Stimulated activated CD8-positive, alpha-beta memory T cell treated with anti-CD3 and anti-CD28 coated beads, Interleukin-12 subunit alpha, Interleukin-12 subunit beta, amount 100 ng/mL, for 4 hours (primary cell): Measurements from ENCODE around the gene HOXA3.

ENCODE experiments used
- DNase-seq: peaks from one replicate; pipeline ENCODE4 v3.0.0-alpha.2; 2020; ENCODE audit warnings: low read depth

HOXA3 gene

DNA sequence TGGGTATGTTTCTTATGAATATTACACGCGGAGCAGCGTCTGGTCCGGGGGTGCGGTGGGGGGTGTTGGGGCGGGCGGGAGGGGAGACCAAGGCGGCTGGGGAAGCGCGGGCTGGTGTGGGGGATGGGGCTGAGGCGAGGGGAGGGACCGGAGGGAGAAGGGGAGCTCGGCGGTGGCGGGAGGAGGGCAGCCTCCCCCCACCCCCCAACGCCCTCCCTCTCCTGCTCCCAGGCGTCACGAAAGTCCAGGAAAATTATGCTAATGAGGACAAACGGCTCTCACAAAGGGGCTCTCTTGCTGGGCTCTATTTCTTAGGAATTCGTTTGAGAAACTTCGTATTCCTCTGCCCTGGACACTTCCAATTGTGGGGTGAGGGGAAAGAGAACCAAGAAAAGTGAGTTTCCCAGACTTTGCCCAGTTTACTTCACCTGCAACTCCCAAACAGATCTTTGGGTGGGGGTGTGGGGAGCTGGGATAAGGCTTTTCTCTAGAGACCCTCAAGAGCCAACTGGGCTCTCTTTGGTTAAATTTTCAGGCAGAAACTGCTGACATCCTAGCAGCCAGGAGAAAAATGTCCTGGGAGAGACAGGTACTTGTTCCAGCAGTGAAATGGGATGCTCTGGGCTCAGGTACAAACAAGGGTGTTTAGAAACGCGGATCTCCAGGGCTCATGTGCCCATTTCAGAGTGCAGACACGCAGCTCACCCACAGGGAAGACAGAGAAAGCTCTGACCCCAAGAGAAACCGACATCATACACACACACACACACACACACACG, 38.2 kb downstream of the HOXA3 start:
- DNase-seq, result no peak

DNA sequence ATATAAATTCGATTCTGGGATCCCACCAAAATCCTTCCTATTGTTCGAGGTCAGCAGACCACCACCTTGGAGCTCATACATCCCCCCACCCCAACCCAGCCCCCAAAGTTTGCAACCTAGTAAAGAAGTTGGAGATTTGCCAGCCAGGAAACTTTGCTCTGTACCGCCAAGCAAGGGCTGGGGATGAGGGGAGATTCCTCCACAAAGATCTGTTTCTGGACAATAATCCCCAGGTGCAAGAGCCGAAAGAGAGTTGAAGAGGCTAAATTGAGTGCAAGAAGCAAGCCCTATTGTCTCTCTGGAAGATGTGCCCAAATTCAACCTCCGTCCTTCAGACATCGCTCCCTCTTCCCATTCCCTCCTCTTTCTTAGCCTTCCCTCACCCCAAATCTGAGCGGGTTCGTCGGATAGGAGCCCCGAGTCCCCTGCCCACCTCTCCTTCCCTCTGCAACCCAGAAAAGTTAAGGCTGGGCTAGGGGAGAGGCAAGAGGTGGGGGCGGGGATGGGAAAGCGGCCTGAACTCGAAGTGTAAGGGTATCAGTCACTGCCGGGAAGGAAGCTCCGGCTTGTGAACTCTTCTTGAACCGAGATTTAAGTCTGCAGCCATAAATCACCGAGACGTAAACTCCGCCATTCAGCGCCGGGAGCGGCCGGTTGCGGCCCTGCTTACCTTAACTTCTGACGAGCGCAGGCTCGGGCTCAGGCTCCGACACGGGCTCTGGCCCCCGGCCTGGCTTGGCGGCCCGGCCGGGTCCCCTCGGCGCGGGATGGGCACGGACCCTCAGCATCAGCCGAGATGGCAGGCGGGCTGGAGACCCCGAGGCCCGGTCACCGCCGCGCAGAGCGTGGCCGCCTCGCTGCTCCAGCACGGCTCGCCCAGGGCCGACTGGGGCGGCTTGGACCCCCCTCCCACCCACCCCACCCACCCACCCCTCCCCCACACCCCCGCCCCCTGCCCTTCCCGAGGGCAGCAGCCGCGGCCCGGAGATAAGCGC, 39.1 kb downstream of the HOXA3 start:
- DNase-seq, result no peak

DNA sequence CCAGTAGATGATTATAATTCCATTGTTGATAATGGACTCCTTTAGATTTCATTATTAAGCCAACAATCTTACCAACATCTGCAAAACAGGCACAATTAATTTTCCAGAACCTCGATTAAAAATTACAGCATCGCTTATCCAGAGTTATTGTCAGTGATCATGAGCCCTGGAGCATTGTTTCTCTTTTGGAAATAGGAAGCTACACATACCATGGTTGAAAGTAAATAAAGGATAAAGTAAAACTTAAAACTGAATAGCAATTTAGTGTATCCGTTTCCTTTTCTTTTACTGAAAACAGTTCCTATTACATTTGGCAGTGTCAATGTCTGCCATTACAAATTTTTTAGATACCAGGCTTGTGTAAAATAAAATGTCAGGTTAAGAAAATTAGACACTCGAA, 40.0 kb downstream of the HOXA3 start:
- DNase-seq, result no peak

DNA sequence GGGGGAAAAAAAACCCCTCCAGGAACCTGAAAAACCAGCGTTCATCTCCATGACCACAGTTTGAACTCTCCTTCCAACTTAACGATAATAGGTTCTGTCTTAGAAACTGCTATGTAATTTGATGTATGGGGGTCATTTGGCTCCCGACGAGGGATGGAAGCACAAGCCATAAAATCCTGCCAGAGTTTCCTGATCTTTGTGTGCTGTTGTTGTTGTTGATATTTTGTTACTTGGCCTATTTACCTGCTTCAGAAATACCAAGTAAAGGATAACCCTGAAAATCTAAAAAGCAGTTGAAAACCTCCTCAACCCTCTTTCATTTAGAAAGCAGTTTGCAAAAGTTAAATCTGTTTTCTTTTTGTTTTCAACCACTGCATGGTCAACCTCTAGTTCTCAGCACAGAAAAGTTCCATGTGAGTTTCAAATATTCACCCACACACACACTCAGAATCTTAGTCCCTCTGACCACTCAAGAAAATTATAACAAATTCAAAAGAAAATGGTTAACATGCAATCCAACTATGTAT, 40.6 kb downstream of the HOXA3 start:
- no peak for DNase-seq

DNA sequence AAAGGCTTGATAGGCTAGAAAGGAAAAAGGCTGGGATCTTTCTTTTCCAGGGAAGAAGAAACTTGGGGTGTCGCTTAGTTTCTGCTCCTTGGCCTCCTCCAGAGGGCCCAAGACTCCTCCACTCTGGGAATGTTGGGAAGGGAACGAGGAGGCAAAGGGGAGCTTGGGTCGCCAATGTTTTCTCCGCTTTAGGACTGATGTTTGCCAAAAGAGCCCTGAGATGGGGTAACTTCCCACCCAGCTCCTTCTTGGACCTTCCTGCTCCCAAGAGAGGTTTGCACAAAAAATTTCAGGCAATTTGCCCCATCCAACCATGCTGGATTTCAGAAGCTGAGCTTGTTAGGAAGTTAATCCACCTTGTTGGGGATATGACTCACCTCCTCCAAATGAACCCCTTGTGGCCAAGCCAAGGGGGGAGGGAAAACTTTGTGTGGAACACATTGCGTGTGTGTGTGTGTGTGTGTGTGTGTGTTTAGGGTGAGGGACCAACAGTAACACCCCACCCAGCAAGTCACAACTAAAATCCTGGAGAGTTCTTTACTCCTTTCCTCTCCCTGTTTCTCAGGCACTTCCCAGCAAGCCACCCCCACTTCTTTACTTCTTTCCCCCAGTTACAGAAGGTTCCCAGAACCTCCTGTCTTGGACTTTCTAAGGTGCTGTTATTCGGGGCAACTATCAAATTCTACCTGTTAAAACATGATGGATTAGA, 41.2 kb downstream of the HOXA3 start:
- DNase-seq, result no peak

DNA sequence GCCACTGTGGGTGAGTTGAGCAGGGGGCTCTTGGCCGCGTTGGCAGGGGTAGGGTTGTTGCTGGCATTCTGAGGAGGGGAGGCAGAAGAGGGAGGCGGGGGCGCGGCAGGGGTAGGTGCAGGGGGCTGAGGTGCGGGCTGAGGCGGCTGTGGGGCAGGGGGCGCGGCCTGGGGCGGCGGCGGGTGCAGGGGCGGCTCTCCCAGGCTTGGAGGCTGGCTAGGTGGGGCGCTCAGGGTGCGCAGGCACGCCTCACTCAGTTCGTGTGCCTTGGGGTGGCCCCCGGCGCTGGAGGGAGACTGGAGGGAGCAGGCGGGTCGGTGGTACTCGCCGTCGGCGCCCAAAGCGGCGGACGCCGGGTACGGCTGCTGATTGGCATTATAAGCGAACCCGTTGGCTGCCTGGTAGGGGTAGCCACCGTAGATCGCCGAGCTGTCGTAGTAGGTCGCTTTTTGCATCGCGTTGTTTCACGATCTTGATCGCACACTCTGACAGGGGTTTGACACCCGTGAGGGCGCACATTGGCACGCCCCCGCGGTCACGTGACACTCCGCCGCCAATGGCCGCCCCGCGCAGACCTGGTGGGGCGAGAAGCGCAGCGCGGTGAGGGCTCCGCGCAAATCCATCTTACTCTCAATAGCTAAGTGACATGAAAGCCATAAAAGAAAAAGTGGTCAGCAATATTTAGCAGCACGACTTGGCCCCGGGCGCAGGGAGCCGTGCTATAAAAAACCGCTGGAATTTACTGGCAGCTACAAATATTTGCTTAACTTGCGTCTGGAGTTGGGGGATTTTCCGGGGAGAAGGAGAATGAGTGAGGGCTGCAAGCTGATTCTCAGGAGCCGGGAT, 42.0 kb downstream of the HOXA3 start:
- DNase-seq, result no peak

DNA sequence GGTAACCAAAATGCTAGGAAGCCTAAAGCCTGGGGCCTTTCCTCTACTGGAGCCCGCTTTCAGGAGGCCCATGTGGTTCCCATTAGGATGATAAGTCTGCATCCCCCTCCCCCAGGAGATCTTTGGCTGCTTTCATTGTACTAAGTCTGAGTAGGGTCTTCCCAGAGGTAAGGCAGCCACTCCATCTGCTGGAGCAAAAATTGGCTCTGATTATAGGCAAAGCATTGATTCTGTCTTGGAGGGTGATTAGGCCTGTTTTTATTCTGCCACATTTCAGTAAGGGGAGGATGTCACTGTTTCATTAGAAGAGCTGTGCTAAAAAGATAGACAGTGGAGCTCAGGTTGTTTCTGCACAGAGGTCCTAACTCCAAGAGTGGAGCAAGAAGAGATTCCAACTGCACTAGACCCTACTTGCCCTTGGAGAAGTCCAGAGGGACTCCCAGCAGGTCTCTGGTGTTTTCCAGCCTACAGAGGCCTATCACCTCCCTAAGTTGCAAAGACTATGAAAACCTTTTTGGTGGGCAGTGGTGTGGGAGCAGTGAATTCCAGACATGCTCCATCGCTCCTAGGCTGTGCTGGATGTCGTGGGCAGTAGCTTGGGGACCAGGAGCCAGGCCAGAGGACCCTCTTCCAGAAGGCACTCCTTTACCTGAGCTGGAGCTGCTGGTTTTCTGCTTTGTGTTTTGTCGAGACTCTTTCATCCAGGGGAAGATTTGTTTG, 42.8 kb downstream of the HOXA3 start:
- no peak for DNase-seq

DNA sequence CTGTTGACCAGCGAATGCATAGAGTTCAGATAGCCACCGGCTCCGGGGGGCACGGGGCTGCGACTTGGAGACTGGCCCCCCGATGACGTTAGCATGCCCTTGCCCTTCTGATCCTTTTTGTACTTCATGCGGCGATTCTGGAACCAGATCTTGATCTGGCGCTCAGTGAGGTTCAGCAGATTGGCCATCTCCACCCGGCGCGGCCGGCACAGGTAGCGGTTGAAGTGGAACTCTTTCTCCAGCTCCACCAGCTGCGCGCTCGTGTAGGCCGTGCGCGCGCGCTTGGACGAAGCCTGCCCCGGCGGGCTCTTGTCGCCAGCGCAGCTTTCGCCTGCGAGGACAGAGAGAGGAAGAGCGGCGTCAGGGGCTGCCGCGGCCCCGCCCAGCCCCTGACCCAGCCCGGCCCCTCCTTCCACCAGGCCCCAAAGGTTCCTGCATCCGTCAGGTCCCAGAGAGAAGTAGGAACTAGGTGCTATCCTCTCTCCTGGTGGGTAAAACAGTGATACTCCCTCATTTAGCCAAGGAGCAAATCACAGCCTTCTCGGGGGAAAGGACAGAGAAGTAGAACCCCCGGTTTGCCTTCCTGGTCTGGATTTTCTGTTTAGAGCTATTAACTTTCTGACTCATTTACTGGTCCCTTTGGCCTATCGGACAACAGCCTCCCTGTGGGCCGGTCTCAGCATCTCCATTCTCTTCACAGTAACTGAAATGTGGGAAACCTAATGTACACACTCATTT, 43.8 kb downstream of the HOXA3 start:
- DNase-seq, result no peak

DNA sequence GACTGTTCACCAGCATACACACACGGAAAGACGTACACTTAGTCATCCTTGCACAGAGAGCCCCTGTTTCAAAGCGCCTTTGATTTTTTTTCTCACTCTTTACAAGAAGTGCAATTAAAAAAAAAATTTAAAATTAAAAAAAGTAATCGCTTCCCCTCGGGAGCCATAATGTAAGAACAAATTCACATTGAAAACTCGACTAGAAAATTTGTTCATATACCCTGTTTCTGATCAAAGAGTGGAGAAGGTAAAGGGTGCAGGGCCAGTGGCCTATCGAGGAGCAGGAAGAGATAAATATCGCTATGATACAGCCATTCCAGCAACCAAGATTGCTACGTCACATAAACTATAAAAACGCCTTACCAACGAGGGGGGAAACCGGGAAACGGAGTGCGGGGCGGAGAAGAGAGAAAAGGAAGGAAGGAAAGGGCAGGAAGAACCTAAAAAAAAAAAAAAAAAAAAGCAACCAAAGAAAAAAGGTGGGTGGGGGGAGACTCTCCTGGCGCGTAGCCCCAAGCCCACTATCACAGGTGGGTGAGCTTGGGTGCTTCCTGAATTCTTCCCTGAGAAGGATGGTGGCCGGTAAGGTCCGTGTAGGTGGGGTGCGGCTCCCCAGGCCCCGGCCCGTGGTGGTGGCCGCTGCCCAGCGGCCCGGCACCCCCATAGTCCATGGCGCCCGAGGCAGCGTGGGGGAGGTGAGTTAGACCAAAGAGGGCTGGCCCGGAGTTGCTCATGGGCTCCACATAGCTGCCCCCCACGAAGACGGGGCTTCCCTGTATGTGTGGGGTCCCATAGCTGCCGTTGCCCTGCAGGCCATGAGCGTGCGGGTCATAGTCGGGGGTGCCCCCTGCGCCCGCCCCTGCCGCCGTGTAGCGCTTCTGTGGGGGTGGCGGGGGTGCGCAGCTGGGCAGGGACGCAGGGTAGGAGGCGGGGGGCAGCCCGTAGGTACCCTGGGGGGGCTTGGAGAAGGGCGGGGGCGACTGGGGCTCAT, 44.7 kb downstream of the HOXA3 start:
- DNase-seq, result no peak

DNA sequence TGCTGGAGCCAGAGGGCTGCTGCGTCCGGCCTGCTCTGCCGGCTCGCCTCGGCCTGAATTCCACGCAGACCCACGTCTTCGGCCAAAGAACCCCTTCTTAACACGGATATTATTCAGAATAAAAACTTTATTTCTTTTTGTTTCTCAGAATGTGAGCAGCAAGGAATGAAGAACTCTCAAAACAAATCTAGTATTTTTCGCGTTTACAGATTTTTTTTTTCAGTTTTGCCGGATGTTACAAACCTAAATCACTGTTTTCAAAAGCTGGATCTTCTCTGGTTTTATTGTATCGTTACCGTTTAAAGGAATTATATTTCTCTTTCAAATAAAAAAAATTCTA, 45.5 kb downstream of the HOXA3 start:
- no peak for DNase-seq

DNA sequence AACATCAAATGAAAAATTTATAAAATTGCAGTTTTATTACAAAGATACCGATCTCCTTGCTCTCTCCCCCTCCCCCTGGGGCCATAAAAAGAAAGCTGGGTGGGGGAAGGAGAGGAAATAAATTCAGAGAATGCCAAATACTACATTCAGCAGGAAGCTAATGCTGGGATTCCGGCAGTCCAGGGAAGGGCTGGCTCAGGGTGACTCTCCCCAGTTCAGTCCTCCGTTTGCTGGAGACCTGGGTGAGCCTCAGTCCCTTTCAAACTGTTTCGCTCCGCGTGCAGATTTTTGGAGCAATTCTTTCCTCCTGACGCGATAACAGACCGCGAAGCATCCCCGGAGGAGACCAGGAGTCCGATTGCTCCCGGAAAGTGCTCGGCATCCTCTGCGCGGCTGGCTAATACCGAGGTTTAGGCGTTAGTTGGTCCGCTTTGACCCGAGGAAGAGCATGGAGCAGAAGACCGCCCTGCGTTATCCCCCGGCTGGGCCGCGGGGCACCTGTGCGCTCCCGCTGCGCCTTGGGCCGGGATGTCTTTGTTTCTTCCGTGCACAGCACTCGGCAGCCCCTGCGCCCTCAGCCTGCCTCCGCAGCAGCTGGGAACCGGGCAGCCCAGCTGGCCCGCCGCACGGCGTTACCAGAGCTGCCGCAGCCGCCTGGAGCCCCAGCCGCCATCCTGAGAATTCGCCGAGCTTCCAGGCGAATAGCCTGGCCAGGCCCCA, 46.0 kb downstream of the HOXA3 start:
- no peak for DNase-seq

DNA sequence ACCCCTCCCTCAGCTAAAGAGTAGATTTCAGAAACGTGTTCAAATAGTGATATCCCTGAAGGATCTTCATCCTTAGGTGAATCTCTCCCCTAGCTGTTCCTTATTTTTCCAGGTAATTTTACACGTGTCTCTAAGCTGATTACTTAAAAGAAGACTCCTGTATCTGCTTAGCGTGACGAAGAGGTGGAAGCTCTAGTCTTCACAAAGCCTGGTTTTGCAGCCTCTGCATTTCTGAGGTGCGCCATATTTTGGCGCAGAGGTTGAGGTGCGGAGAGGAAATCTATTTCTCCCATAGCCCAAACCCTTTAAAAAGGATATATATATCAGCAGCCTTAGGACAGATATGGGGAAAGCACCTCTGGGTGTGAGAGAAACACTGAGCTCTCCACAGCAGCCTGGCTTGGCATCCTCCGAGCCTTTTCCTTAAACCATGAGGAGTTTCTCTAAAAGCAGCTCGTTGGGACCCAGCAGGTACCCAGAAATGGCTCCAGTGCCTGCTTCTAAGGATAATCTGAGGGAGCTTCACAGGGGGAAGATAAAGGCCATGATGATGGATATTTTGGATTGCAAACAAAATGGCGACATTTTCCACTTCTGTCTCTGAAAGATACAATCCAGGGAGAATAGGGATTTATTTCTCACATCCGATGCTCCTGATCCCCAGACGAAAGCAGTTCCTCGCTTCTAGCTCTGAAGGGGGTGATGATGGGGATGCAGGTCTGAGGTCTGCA, 46.9 kb downstream of the HOXA3 start:
- DNase-seq, result no peak

DNA sequence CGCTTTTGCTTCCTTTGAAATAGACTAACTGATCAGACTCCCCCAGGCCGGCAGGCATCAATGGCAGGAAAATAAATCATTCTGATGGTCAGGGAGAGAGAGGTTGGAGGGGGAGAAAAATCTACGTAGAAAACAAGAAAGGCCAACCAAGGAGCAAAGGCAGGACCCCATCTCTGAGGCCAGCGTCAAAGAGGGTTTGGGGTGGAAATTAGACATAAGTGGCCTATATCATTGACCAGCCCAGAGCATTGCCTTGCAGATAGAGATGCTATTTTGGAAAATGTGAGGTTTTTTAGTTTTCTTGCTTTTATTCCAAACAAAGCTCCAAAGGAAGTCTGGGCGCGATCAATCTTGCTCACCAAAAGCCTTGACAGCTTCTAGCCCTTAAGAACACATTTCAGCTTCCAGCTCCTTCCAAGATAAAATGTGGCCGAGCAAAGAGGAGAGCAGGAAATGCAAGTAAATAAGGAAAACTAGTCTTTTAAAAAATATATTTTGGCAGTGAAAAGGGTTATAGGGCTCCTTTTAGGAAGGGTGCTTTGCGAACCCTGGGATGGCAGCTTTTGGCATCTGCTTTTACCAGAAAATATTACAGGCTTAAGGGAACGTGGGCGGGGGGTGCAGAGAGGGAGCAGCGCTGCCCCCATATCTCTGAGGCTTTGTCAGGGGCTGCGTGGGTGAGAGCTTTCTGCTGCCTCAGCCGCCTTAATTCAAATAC, 47.9 kb downstream of the HOXA3 start:
- DNase-seq, result no peak

DNA sequence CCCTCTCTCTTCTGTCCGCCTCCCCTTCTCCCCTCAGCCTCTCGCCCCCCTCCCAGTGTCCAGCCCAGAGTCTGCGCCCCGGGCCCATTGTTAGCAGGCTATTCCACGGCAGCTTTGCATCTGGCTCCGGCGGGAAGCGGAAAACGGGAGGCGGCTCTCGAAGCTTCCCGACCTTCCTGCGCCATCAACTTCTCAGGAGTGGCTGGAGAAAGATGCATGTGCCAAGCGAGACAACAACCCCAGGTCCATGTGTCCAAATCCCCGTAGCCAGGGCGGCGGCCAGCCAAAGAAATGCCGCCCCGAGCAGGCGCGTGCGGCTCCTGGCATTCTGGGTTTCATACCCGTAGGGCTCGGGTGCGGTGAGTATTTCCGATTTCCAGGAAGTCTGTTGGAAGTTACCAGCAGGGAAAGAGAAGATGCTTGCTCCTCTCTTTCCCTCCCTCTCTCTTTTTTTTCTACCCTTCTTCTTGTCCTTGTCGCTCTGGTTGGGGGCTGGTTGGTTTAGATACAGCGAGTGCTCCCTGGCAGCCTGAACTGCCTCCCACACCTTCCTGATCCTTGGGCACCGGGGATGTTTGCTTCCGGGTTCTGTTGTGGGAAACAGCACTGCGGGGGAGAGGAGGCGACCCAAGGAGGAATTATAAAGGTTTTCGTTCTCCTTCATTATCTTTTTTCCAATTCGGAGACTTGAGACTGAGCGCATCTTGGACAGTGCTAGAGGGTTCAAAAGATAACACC, 48.7 kb downstream of the HOXA3 start:
- no peak for DNase-seq

DNA sequence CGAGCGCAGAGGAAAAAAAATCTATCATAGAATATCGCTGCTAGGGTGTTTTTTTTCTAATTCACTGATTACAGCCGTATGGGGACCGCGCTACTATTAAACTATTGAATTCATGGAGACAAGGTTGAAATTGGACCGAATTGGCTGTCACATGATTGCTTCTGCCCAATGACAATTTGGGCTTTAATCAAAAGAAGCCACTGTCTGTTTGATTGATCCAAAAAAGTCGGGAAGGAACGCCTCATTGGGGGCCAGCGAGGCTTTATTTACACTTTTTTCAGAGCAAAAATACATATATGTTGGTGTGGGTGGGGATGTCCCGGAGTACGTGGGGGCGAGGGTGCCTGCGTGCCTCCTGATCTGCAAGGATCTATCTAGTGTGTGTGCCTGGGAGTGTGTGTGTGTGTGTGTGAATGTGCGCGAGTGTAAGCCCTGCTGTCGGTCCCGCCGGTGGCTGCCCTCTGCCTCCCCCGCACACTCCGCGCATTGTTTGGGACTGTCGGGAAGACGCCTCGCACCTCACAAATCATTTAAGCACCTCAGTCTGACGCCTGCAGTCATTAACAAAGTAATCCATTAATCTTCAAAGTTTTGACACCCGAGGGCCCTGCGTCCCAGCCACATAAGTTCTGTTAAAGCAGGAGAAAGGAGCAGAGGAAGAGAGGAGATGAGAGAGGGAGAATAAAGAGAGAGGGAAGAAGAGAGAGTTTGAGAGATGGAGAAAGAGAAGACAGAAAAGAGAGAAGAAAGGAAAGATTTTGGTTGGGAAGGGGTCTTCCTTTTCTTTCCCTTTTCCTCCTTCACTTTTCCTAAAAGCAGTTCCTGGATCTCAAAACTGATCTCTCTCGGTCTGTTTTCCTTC, 49.6 kb downstream of the HOXA3 start, which contains the start of gene HOXA2:
TSS of gene HOXA2 (minus strand) at position 103 of the 862 bp plus-strand sequence. CDS start 183 bp downstream, outside the sequence.
- DNase-seq, result no peak
